A549 (cell line): ENCODE results near the gene RTN4R.

Experiments used
- CBX8 ChIP-seq: fragments of 200-600 bp; sonication (generic); IDR thresholded peaks from 2 replicates; pipeline ENCODE4 v1.6.1; 2016
- CHD2 ChIP-seq: fragments of 150-350 bp; IDR thresholded peaks from 2 replicates; pipeline ENCODE4 v1.6.1; 2014; ENCODE audit warnings: low read length; ENCODE audit not compliant: partially characterized antibody
- EHMT2 ChIP-seq: fragments of 200-600 bp; sonication (generic); IDR thresholded peaks from 2 replicates; pipeline ENCODE4 v1.6.1; 2016; ENCODE audit warnings: antibody characterized with exemption, low read depth, mild to moderate bottlenecking, moderate library complexity
- ESRRA ChIP-seq: fragments of 150-350 bp; IDR thresholded peaks from 2 replicates; pipeline ENCODE4 v1.6.1; 2014; ENCODE audit warnings: mild to moderate bottlenecking, low read length, borderline replicate concordance
- JUNB ChIP-seq: fragments of >200 bp; sonication (Bioruptor Twin); formaldehyde crosslinking; IDR thresholded peaks from 2 replicates; pipeline ENCODE4 v1.6.1; 2016
- MYC ChIP-seq: IDR thresholded peaks from 2 replicates; pipeline ENCODE4 v1.6.1; 2012; ENCODE audit warnings: mild to moderate bottlenecking, inconsistent platforms, low read length, improper control_type of control experiment, borderline replicate concordance
- NR3C1 ChIP-seq: fragments of >200 bp; sonication (Bioruptor Twin); formaldehyde crosslinking; IDR thresholded peaks from 3 replicates; pipeline ENCODE4 v1.6.1; 2017
- POLR2A ChIP-seq: IDR thresholded peaks from 2 replicates; pipeline ENCODE4 v1.6.1; 2012; ENCODE audit warnings: mild to moderate bottlenecking, low read length
- RAD21 ChIP-seq, 2 experiments: fragments of >200 bp in 1 of 2; sonication (Bioruptor Twin) in 1 of 2; formaldehyde crosslinking in 1 of 2; IDR thresholded peaks in 1 of 2; conservative IDR thresholded peaks in 1 of 2; 2 replicates in 1 of 2; 3 replicates in 1 of 2; pipeline ENCODE4 v1.6.1; 2012 to 2018; ENCODE audit warnings: inconsistent platforms in 1 of 2
- RCOR1 ChIP-seq: fragments of 150-350 bp; IDR thresholded peaks from 2 replicates; pipeline ENCODE4 v1.6.1; 2014; ENCODE audit warnings: antibody characterized with exemption, low read length, low read depth
- RNF2 ChIP-seq: fragments of 200-600 bp; sonication (generic); IDR thresholded peaks from 2 replicates; pipeline ENCODE4 v1.6.1; 2016; ENCODE audit warnings: low read depth, mild to moderate bottlenecking, antibody characterized with exemption, moderate library complexity, borderline replicate concordance
- TF ChIP-seq, protein P1 (sequence below): fragments of >200 bp; sonication (Bioruptor Twin); formaldehyde crosslinking; IDR thresholded peaks from 3 replicates; pipeline ENCODE4 v1.5.1; 2016
- TF ChIP-seq, protein P2 (sequence below): fragments of 250-450 bp; sonication (Bioruptor Pico); IDR thresholded peaks from 2 replicates; pipeline ENCODE4 v1.5.0; 2021; ENCODE audit warnings: mild to moderate bottlenecking, moderate library complexity, borderline replicate concordance

DNA sequence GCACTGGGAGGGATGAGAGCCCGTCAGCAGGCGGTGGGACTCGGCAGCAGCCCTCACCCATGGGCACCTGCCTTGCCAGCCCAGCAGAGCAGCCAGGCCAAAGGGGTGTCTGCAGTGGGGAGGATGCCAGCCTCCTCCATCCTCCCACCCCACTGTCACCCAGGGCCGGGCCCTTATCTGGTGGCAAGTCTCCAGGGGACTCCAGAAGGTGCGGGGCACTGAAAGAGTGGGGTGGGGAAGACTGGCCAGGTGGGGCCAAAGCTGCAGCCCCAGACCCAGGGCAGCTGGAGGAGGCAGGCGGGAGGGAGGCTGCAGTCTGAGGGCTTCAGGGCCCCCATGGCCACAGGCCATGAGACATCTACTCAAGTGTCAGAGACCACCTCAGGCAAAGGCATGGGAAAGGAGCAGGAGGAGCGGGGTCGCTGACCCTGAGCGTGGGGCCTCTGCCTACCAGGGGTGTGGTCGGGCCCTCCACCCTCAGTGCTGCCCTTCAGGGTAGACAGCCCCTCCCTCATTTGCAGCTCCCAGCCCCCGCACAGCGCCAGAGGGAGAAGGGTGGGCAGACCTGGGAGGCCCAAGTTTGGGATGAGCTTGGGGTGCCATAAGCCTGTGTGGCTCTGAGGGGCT lies 48.2 kb upstream of the RTN4R start:
- TF ChIP-seq MYC (no peak), ESRRA (no peak), POLR2A (no peak), CHD2 (no peak), JUNB (no peak), RCOR1 (no peak), RAD21 (conservative IDR thresholded peaks at IDR 0.05 in 1 of 2, IDR thresholded peaks at IDR 0.05 in 1 of 2) (no peak), EHMT2 (no peak), CBX8 (no peak), RNF2 (no peak), NR3C1 (no peak)
- TF ChIP-seq, protein P1, sequence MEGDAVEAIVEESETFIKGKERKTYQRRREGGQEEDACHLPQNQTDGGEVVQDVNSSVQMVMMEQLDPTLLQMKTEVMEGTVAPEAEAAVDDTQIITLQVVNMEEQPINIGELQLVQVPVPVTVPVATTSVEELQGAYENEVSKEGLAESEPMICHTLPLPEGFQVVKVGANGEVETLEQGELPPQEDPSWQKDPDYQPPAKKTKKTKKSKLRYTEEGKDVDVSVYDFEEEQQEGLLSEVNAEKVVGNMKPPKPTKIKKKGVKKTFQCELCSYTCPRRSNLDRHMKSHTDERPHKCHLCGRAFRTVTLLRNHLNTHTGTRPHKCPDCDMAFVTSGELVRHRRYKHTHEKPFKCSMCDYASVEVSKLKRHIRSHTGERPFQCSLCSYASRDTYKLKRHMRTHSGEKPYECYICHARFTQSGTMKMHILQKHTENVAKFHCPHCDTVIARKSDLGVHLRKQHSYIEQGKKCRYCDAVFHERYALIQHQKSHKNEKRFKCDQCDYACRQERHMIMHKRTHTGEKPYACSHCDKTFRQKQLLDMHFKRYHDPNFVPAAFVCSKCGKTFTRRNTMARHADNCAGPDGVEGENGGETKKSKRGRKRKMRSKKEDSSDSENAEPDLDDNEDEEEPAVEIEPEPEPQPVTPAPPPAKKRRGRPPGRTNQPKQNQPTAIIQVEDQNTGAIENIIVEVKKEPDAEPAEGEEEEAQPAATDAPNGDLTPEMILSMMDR, result no peak
- TF ChIP-seq, protein P2, sequence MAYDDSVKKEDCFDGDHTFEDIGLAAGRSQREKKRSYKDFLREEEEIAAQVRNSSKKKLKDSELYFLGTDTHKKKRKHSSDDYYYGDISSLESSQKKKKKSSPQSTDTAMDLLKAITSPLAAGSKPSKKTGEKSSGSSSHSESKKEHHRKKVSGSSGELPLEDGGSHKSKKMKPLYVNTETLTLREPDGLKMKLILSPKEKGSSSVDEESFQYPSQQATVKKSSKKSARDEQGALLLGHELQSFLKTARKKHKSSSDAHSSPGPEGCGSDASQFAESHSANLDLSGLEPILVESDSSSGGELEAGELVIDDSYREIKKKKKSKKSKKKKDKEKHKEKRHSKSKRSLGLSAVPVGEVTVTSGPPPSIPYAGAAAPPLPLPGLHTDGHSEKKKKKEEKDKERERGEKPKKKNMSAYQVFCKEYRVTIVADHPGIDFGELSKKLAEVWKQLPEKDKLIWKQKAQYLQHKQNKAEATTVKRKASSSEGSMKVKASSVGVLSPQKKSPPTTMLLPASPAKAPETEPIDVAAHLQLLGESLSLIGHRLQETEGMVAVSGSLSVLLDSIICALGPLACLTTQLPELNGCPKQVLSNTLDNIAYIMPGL (CRISPR knock-in tag), result no peak
